ENCODE measurements around the gene UBXN11. TPM values are rescaled to one million over a fixed set of nuclear protein-coding genes. Genes with fewer than 3 reads are reported as not detected.

Gene UBXN11
- total and polyA plus RNA-seq, 2 of the 13 experiments (the other 11 are each of a cell fraction or from before 2014, with no cell fraction given) = 9.3 to 10.4 TPM

DNA sequence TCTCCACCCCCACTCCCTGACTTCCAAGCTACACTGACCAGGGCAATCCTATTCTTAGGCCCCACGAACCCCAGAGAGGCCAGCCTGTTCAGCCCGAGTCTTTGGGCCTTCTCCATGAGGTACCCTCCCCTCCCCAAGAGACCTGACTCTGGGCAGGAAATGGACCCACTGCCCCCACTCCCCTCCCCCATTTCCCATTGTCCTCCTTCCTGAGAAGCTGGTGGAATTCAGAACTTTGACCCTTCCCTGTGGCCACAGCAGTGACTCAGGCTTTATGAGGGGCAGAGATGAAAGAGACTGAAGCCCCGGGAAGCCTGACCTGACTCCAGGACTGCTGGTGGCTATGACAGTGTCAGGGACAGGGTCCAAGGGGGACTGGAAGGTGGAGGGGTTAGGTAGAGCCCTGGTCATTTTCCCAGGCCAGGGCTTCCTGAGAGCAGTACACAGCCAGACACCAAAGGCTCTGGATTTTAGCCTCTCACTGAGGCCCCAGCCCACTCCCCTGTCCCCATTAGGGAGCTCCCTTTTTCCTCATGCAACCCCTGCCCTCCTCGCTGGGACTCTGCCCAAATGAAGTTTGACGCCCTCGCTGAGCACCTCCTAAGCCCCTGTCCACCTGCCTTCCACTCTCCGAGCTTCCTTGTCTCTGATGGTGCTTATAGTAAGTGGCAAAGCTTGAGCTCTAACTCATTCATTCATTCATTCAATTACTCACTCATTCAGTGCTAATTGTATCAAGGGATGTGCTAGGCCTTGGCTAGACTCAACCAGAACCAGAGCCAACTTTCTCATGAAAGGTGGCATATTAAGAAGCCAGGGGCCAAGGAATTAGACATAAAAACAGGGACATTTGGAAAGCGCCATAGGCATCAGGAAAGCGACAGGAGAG lies 44.5 kb upstream of the UBXN11 start (continued):
- TF ChIP-seq, protein P1, sequence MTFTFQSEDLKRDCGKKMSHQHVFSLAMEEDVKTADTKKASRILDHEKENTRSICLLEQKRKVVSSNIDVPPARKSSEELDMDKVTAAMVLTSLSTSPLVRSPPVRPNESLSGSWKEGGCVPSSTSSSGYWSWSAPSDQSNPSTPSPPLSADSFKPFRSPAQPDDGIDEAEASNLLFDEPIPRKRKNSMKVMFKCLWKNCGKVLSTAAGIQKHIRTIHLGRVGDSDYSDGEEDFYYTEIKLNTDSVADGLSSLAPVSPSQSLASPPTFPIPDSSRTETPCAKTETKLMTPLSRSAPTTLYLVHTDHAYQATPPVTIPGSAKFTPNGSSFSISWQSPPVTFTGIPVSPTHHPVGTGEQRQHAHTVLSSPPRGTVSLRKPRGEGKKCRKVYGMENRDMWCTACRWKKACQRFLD (CRISPR knock-in tag; IDR thresholded peaks at IDR 0.05; ENCODE audit: borderline replicate concordance) = no peak
- TF ChIP-seq ZNF260 (CRISPR knock-in tag; IDR thresholded peaks at IDR 0.05; ENCODE audit: borderline replicate concordance, low read depth) (no peak), HNF4A (CRISPR knock-in tag; IDR thresholded peaks at IDR 0.05) (peak; percentile 96), ZFP36L1 (CRISPR knock-in tag; IDR thresholded peaks at IDR 0.05) (no peak), SAP130 (CRISPR knock-in tag; IDR thresholded peaks at IDR 0.05; ENCODE audit: low read depth) (peak; percentile 74), ZNF264 (CRISPR knock-in tag; IDR thresholded peaks at IDR 0.05) (peak; percentile 75; the same call in 1 of the 2 replicates), SATB2 (CRISPR knock-in tag; IDR thresholded peaks at IDR 0.05) (no peak), ZFP62 (CRISPR knock-in tag; IDR thresholded peaks at IDR 0.05) (no peak), CHD4 (IDR thresholded peaks at IDR 0.05; ENCODE audit: borderline replicate concordance, low read length) (no peak), ZNF484 (CRISPR knock-in tag; IDR thresholded peaks at IDR 0.05; ENCODE audit: borderline replicate concordance, low read depth) (no peak), ZNF713 (CRISPR knock-in tag; IDR thresholded peaks at IDR 0.05) (no peak), ZNF83 (CRISPR knock-in tag; IDR thresholded peaks at IDR 0.05; ENCODE audit: borderline replicate concordance) (0 out of 2 replicates have a peak, but pooled peaks have one; percentile 11), MEF2D (CRISPR knock-in tag; IDR thresholded peaks at IDR 0.05) (peak; percentile 87; the same call in 1 of the 2 replicates), SOX6 (IDR thresholded peaks at IDR 0.05) (no peak), SOX6 (CRISPR knock-in tag; IDR thresholded peaks at IDR 0.05) (peak; percentile 100), NR2F2 (IDR thresholded peaks at IDR 0.05; ENCODE audit: borderline replicate concordance, low read depth) (peak; percentile 95), MAFK (conservative IDR thresholded peaks at IDR 0.05 in 1 of 2, IDR thresholded peaks at IDR 0.05 in 1 of 2; ENCODE audit: low read length in 2 of 2) (peak; percentile 46 to 75), SCMH1 (CRISPR knock-in tag; IDR thresholded peaks at IDR 0.05; ENCODE audit: borderline replicate concordance) (no peak), FOXP1 (IDR thresholded peaks at IDR 0.05) (no peak), FOXP1 (CRISPR knock-in tag; IDR thresholded peaks at IDR 0.05) (peak; percentile 51; the same call in 1 of the 2 replicates), ZBTB7B (CRISPR knock-in tag; IDR thresholded peaks at IDR 0.05) (peak; percentile 92), RFX1 (IDR thresholded peaks at IDR 0.05) (no peak), MTA1 (CRISPR knock-in tag; IDR thresholded peaks at IDR 0.05; ENCODE audit: borderline replicate concordance) (peak; percentile 99), ZNF747 (CRISPR knock-in tag; IDR thresholded peaks at IDR 0.05; ENCODE audit: borderline replicate concordance) (peak; percentile 79; the same call in 1 of the 2 replicates), SRSF4 (IDR thresholded peaks at IDR 0.05; ENCODE audit: low read depth, low read length, poor library complexity, severe bottlenecking) (no peak)
- TF ChIP-seq, protein P2, sequence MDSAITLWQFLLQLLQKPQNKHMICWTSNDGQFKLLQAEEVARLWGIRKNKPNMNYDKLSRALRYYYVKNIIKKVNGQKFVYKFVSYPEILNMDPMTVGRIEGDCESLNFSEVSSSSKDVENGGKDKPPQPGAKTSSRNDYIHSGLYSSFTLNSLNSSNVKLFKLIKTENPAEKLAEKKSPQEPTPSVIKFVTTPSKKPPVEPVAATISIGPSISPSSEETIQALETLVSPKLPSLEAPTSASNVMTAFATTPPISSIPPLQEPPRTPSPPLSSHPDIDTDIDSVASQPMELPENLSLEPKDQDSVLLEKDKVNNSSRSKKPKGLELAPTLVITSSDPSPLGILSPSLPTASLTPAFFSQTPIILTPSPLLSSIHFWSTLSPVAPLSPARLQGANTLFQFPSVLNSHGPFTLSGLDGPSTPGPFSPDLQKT (CRISPR knock-in tag; IDR thresholded peaks at IDR 0.05; ENCODE audit: borderline replicate concordance) = no peak
- TF ChIP-seq, protein P3, sequence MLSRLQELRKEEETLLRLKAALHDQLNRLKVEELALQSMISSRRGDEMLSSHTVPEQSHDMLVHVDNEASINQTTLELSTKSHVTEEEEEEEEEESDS (CRISPR knock-in tag; IDR thresholded peaks at IDR 0.05; ENCODE audit: borderline replicate concordance) = peak; percentile 53; the same call in 1 of the 2 replicates
- TF ChIP-seq, protein P4, sequence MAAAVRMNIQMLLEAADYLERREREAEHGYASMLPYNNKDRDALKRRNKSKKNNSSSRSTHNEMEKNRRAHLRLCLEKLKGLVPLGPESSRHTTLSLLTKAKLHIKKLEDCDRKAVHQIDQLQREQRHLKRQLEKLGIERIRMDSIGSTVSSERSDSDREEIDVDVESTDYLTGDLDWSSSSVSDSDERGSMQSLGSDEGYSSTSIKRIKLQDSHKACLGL (CRISPR knock-in tag; IDR thresholded peaks at IDR 0.05) = no peak
